ENCODE results near the gene NSMCE4A. TPM values are rescaled to one million over a fixed set of nuclear protein-coding genes. Genes with fewer than 3 reads are reported as not detected.
"Not testable (repeated sequence)": the region's sequence is repeated elsewhere in the genome, so short reads cannot be mapped to it uniquely, and the experiment has no call there.

NSMCE4A gene
- polyA plus RNA-seq, 4 donors: 55.8 to 79.2 (median 63.8) TPM

GRCh38 chr10:121983852-121984251 is 8.8 kb upstream of the NSMCE4A start:
- peak; percentile 62 to 84 for DNase-seq
- H3K4me3 ChIP-seq (ENCODE audit: low read depth in 1 of 3, low read length in 3 of 3): no peak overlapping the region
- H3K27me3 ChIP-seq (ENCODE audit: control insufficient read depth in 3 of 3, insufficient read depth in 3 of 3, low read length in 3 of 3): no peaks in the 10 kb centered on the region
- WGBS, 3 donors: 17 to 59% (median 36%) methylated on average over 5 of the region's 5 CpGs
- no peaks in the 10 kb centered on the region for H3K36me3 ChIP-seq (ENCODE audit: control insufficient read depth in 3 of 3, insufficient read depth in 2 of 3, low read depth in 1 of 3, low read length in 3 of 3)
- no peak for FAIRE-seq
- H3K27ac ChIP-seq (ENCODE audit: low read depth in 1 of 3, low read length in 2 of 3): peak overlapping the region in 1 of 3 donors; percentile 69
- peaks cover 0 to 4% (median 0%) of the 10 kb centered on the region in 3 donors for H3K4me1 ChIP-seq (ENCODE audit: control insufficient read depth in 3 of 3, insufficient read depth in 2 of 3, low read depth in 1 of 3, low read length in 2 of 3)
- H3K9me3 ChIP-seq (ENCODE audit: control insufficient read depth in 2 of 2, insufficient read depth in 1 of 2, low read depth in 1 of 2, low read length in 1 of 2): peaks cover 2 to 14% of the 10 kb centered on the region in 2 donors

DNA sequence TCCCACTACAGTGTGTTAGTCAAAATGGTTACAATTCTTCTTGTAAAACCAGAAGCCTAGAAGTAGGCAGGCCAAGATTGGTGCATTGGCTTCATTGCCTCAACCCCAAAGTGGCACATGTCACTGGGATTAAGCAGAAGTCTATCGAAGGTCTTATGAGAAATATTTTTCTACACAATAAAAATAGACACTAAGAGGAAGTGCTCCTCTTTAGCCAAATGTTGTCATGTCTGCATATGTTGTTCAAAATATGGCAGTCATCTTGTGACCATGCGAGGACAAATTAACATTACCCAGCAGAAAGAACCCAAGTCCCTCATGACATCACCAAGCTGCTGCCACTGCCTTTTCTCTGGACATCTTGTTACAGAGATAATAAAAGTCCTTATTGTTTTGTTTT is 6.3 kb upstream of the NSMCE4A start:
- Histone ChIP-seq H3K36me3 (ENCODE audit: control insufficient read depth in 3 of 3, insufficient read depth in 2 of 3, low read depth in 1 of 3, low read length in 3 of 3) (no peaks in the 10 kb centered on the region), H3K9me3 (ENCODE audit: control insufficient read depth in 2 of 2, insufficient read depth in 1 of 2, low read depth in 1 of 2, low read length in 1 of 2) (peaks cover 2 to 8% of the 10 kb centered on the region in 2 donors), H3K4me1 (ENCODE audit: control insufficient read depth in 3 of 3, insufficient read depth in 2 of 3, low read depth in 1 of 3, low read length in 2 of 3) (peaks cover 0 to 4% (median 0%) of the 10 kb centered on the region in 3 donors), H3K4me3 (ENCODE audit: low read depth in 1 of 3, low read length in 3 of 3) (no peak overlapping the region), H3K27ac (ENCODE audit: low read depth in 1 of 3, low read length in 2 of 3) (no peak overlapping the region), H3K27me3 (ENCODE audit: control insufficient read depth in 3 of 3, insufficient read depth in 3 of 3, low read length in 3 of 3) (no peaks in the 10 kb centered on the region)
- 90 to 95% (median 95%) methylated on average over 2 of the region's 2 CpGs for WGBS, 3 donors
- DNase-seq: no peak
- no peak for FAIRE-seq

- H3K27ac ChIP-seq (ENCODE audit: low read depth in 1 of 3, low read length in 2 of 3): no peak overlapping the region
- no peak for FAIRE-seq
- no peak overlapping the region for H3K4me3 ChIP-seq (ENCODE audit: low read depth in 1 of 3, low read length in 3 of 3)
- WGBS, 3 donors: 96 to 97% (median 96%) methylated on average over 22 to 26 of the region's 26 CpGs
- H3K27me3 ChIP-seq (ENCODE audit: control insufficient read depth in 3 of 3, insufficient read depth in 3 of 3, low read length in 3 of 3): no peaks in the 10 kb centered on the region
- no peaks in the 10 kb centered on the region for H3K36me3 ChIP-seq (ENCODE audit: control insufficient read depth in 3 of 3, insufficient read depth in 2 of 3, low read depth in 1 of 3, low read length in 3 of 3)
- peaks cover 0 to 4% of the 10 kb centered on the region in 2 donors for H3K9me3 ChIP-seq (ENCODE audit: control insufficient read depth in 2 of 2, insufficient read depth in 1 of 2, low read depth in 1 of 2, low read length in 1 of 2)
- no peak for DNase-seq
- H3K4me1 ChIP-seq (ENCODE audit: control insufficient read depth in 3 of 3, insufficient read depth in 2 of 3, low read depth in 1 of 3, low read length in 2 of 3): peaks cover 0 to 8% (median 8%) of the 10 kb centered on the region in 3 donors
Measured at GRCh38 chr10:121978511-121978910, 3.5 kb upstream of the NSMCE4A start.

GRCh38 chr10:121976607-121977006 is 1.6 kb upstream of the NSMCE4A start:
- no peak overlapping the region for H3K27ac ChIP-seq (ENCODE audit: low read depth in 1 of 3, low read length in 2 of 3)
- no peak for FAIRE-seq
- 84 to 86% (median 84%) methylated on average over 6 of the region's 6 CpGs for WGBS, 3 donors

GRCh38 chr10:121975295-121976086 is 474 bp upstream of the NSMCE4A start:
- H3K4me3 ChIP-seq (ENCODE audit: low read depth in 1 of 3, low read length in 3 of 3): peak overlapping the region; percentile 63 to 95 (median 94)
- peaks cover 1 to 13% (median 12%) of the 10 kb centered on the region in 3 donors for H3K4me1 ChIP-seq (ENCODE audit: control insufficient read depth in 3 of 3, insufficient read depth in 2 of 3, low read depth in 1 of 3, low read length in 2 of 3)
- FAIRE-seq (no peak), DNase-seq (no peak)
- H3K36me3 ChIP-seq (ENCODE audit: control insufficient read depth in 3 of 3, insufficient read depth in 2 of 3, low read depth in 1 of 3, low read length in 3 of 3): peaks cover 0 to 11% (median 0%) of the 10 kb centered on the region in 3 donors
- H3K9me3 ChIP-seq (ENCODE audit: control insufficient read depth in 2 of 2, insufficient read depth in 1 of 2, low read depth in 1 of 2, low read length in 1 of 2): peaks cover 0 to 4% of the 10 kb centered on the region in 2 donors
- peak overlapping the region; percentile 97 to 99 (median 97) for H3K27ac ChIP-seq (ENCODE audit: low read depth in 1 of 3, low read length in 2 of 3)
- 37 to 43% (median 40%) methylated on average over 17 to 21 of the region's 21 CpGs for WGBS, 3 donors
- no peaks in the 10 kb centered on the region for H3K27me3 ChIP-seq (ENCODE audit: control insufficient read depth in 3 of 3, insufficient read depth in 3 of 3, low read length in 3 of 3)

More at GRCh38 chr10:121976607-121977006, 1.6 kb upstream of the NSMCE4A start:
- Histone ChIP-seq H3K9me3 (ENCODE audit: control insufficient read depth in 2 of 2, insufficient read depth in 1 of 2, low read depth in 1 of 2, low read length in 1 of 2) (peaks cover 0 to 4% of the 10 kb centered on the region in 2 donors), H3K4me1 (ENCODE audit: control insufficient read depth in 3 of 3, insufficient read depth in 2 of 3, low read depth in 1 of 3, low read length in 2 of 3) (peaks cover 1 to 13% (median 12%) of the 10 kb centered on the region in 3 donors), H3K4me3 (ENCODE audit: low read depth in 1 of 3, low read length in 3 of 3) (no peak overlapping the region), H3K36me3 (ENCODE audit: control insufficient read depth in 3 of 3, insufficient read depth in 2 of 3, low read depth in 1 of 3, low read length in 3 of 3) (peaks cover 0 to 10% (median 0%) of the 10 kb centered on the region in 3 donors), H3K27me3 (ENCODE audit: control insufficient read depth in 3 of 3, insufficient read depth in 3 of 3, low read length in 3 of 3) (no peaks in the 10 kb centered on the region)
- DNase-seq: peak in 1 of 2 donors; percentile 32

- Histone ChIP-seq H3K4me1 (ENCODE audit: control insufficient read depth in 3 of 3, insufficient read depth in 2 of 3, low read depth in 1 of 3, low read length in 2 of 3) (peaks cover 1 to 13% (median 12%) of the 10 kb centered on the region in 3 donors), H3K9me3 (ENCODE audit: control insufficient read depth in 2 of 2, insufficient read depth in 1 of 2, low read depth in 1 of 2, low read length in 1 of 2) (peaks cover 0 to 4% of the 10 kb centered on the region in 2 donors), H3K27ac (ENCODE audit: low read depth in 1 of 3, low read length in 2 of 3) (peak overlapping the region; percentile 97 to 99 (median 97)), H3K36me3 (ENCODE audit: control insufficient read depth in 3 of 3, insufficient read depth in 2 of 3, low read depth in 1 of 3, low read length in 3 of 3) (peaks cover 0 to 21% (median 2%) of the 10 kb centered on the region in 3 donors), H3K27me3 (ENCODE audit: control insufficient read depth in 3 of 3, insufficient read depth in 3 of 3, low read length in 3 of 3) (no peaks in the 10 kb centered on the region), H3K4me3 (ENCODE audit: low read depth in 1 of 3, low read length in 3 of 3) (peak overlapping the region; percentile 63 to 95 (median 94))
- no peak for FAIRE-seq
- no peak for DNase-seq
- WGBS, 3 donors: 2 to 8% (median 7%) methylated on average over 21 of the region's 21 CpGs
Measured at GRCh38 chr10:121974019-121974534, 940 bp downstream of the NSMCE4A start.

- 87 to 94% (median 88%) methylated on average over 8 of the region's 8 CpGs for WGBS, 3 donors
- not testable (repeated sequence) for H3K27me3 ChIP-seq (ENCODE audit: control insufficient read depth in 3 of 3, insufficient read depth in 3 of 3, low read length in 3 of 3); H3K9me3 ChIP-seq (ENCODE audit: control insufficient read depth in 2 of 2, insufficient read depth in 1 of 2, low read depth in 1 of 2, low read length in 1 of 2); H3K4me1 ChIP-seq (ENCODE audit: control insufficient read depth in 3 of 3, insufficient read depth in 2 of 3, low read depth in 1 of 3, low read length in 2 of 3); H3K4me3 ChIP-seq (ENCODE audit: low read depth in 1 of 3, low read length in 3 of 3); DNase-seq; FAIRE-seq; H3K27ac ChIP-seq (ENCODE audit: low read depth in 1 of 3, low read length in 2 of 3)
- peaks cover 11 to 43% (median 26%) of the 10 kb centered on the region in 3 donors for H3K36me3 ChIP-seq (ENCODE audit: control insufficient read depth in 3 of 3, insufficient read depth in 2 of 3, low read depth in 1 of 3, low read length in 3 of 3)
Measured at GRCh38 chr10:121969086-121969485, 5.9 kb downstream of the NSMCE4A start.

- Histone ChIP-seq H3K4me1 (ENCODE audit: control insufficient read depth in 3 of 3, insufficient read depth in 2 of 3, low read depth in 1 of 3, low read length in 2 of 3) (no peaks in the 10 kb centered on the region), H3K36me3 (ENCODE audit: control insufficient read depth in 3 of 3, insufficient read depth in 2 of 3, low read depth in 1 of 3, low read length in 3 of 3) (peaks cover 11 to 46% (median 30%) of the 10 kb centered on the region in 3 donors), H3K27ac (ENCODE audit: low read depth in 1 of 3, low read length in 2 of 3) (no peak overlapping the region), H3K4me3 (ENCODE audit: low read depth in 1 of 3, low read length in 3 of 3) (no peak overlapping the region), H3K9me3 (ENCODE audit: control insufficient read depth in 2 of 2, insufficient read depth in 1 of 2, low read depth in 1 of 2, low read length in 1 of 2) (no peaks in the 10 kb centered on the region), H3K27me3 (ENCODE audit: control insufficient read depth in 3 of 3, insufficient read depth in 3 of 3, low read length in 3 of 3) (no peaks in the 10 kb centered on the region)
- DNase-seq: no peak
- no peak for FAIRE-seq
- 75 to 86% (median 82%) methylated on average over 3 of the region's 3 CpGs for WGBS, 3 donors
Measured at GRCh38 chr10:121965996-121966395, 9.0 kb downstream of the NSMCE4A start.
